Testis (tissue), 2 donors: ENCODE data around the gene MIGA1.

Experiments
- POLR2A ChIP-seq: fragments of 450-650 bp; IDR thresholded peaks from one replicate; pipeline ENCODE4 v1.6.1; 2017; ENCODE audit warnings: antibody characterized with exemption, mild to moderate bottlenecking, moderate library complexity
- TF ChIP-seq, protein P1 (sequence below), 3 experiments: fragments of 450-650 bp in 2 of 3; fragments of 200-600 bp in 1 of 3; sonication (generic) in 1 of 3; IDR thresholded peaks; one replicate each; pipeline ENCODE4 v1.5.1; 2016 to 2019; ENCODE audit warnings: antibody characterized with exemption in 3 of 3, mild to moderate bottlenecking in 2 of 3, moderate library complexity in 1 of 3

DNA sequence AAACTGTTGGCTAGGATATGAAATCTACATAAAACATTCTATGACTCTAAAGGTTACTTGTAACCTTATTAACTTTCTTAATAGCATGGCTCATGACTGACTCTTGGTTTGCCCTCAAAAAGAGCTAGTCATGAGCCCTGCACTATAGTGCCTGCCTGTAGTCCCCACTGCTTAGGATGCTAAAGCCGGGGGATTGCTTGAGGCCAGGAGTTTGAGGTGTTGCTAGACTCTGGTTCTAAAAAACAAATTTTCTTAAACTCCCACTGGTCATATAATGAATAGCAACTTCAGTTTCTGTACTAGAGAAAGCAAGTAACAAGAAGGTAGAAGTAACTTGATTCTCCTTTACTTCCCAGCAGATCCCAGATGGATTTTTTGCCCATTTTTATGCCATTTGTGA is 93.2 kb downstream of the MIGA1 start:
- TF ChIP-seq, protein P1, sequence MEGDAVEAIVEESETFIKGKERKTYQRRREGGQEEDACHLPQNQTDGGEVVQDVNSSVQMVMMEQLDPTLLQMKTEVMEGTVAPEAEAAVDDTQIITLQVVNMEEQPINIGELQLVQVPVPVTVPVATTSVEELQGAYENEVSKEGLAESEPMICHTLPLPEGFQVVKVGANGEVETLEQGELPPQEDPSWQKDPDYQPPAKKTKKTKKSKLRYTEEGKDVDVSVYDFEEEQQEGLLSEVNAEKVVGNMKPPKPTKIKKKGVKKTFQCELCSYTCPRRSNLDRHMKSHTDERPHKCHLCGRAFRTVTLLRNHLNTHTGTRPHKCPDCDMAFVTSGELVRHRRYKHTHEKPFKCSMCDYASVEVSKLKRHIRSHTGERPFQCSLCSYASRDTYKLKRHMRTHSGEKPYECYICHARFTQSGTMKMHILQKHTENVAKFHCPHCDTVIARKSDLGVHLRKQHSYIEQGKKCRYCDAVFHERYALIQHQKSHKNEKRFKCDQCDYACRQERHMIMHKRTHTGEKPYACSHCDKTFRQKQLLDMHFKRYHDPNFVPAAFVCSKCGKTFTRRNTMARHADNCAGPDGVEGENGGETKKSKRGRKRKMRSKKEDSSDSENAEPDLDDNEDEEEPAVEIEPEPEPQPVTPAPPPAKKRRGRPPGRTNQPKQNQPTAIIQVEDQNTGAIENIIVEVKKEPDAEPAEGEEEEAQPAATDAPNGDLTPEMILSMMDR (IDR thresholded peaks at IDR 0.05) = no peak
- no peak for TF ChIP-seq POLR2A
